Endodermal cell (in vitro differentiated cells): Measurements from ENCODE around the gene NINL. TPM values are rescaled to one million over a fixed set of nuclear protein-coding genes. Genes with fewer than 3 reads are reported as not detected.

Experiments used
- DNase-seq: peaks from one replicate; pipeline ENCODE4 v3.0.0-alpha.2; 2017
- H3K27ac ChIP-seq: 2 replicates; pipeline ENCODE4 v1.5.1; 2013; ENCODE audit warnings: mild to moderate bottlenecking, low read depth, low read length, moderate library complexity
- H3K27me3 ChIP-seq: 2 replicates; pipeline ENCODE4 v1.6.1; 2013; ENCODE audit warnings: mild to moderate bottlenecking, low read length, moderate library complexity; ENCODE audit not compliant: insufficient read depth, control insufficient read depth, poor library complexity, severe bottlenecking
- H3K36me3 ChIP-seq: 2 replicates; pipeline ENCODE4 v1.7.0; 2013; ENCODE audit warnings: mild to moderate bottlenecking, low read length, moderate library complexity; ENCODE audit not compliant: control insufficient read depth, insufficient read depth
- H3K4me1 ChIP-seq: one replicate; pipeline ENCODE4 v1.7.0; 2013; ENCODE audit warnings: low read length; ENCODE audit not compliant: control insufficient read depth, insufficient read depth
- H3K4me3 ChIP-seq: 2 replicates; pipeline ENCODE4 v1.5.1; 2013; ENCODE audit warnings: mild to moderate bottlenecking, low read length, moderate library complexity
- H3K9ac ChIP-seq: 2 replicates; pipeline ENCODE4 v1.6.1; 2013; ENCODE audit warnings: mild to moderate bottlenecking, low read length, moderate library complexity; ENCODE audit not compliant: poor library complexity, severe bottlenecking; ENCODE audit errors: extremely low read depth
- H3K9me3 ChIP-seq: 2 replicates; pipeline ENCODE4 v1.6.1; 2013; ENCODE audit warnings: mild to moderate bottlenecking, low read length, moderate library complexity; ENCODE audit not compliant: control insufficient read depth
- H3K27ac Mint-ChIP-seq: 2 replicates; pipeline ENCODE4 v1.8.0; 2020; ENCODE audit warnings: mixed read lengths
- H3K27me3 Mint-ChIP-seq: 2 replicates; pipeline ENCODE4 v1.8.0; 2021; ENCODE audit warnings: mild to moderate bottlenecking, mixed read lengths; ENCODE audit not compliant: insufficient read depth
- H3K36me3 Mint-ChIP-seq: 2 replicates; pipeline ENCODE4 v1.8.0; 2020; ENCODE audit warnings: low read depth, mixed read lengths
- H3K4me1 Mint-ChIP-seq: 2 replicates; pipeline ENCODE4 v1.8.0; 2020; ENCODE audit warnings: mixed read lengths
- H3K4me3 Mint-ChIP-seq: 2 replicates; pipeline ENCODE4 v1.8.0; 2020; ENCODE audit warnings: mild to moderate bottlenecking, moderate library complexity, mixed read lengths
- H3K9me3 Mint-ChIP-seq: 2 replicates; pipeline ENCODE4 v1.8.0; 2020; ENCODE audit warnings: mild to moderate bottlenecking, mixed read lengths
- WGBS, 2 experiments: methylation state at CpG; one replicate each; pipeline versions ENCODE4 v1.1.5 to v1.1.7; 2013; ENCODE audit warnings: missing lambda C conversion rate in 2 of 2, mixed read lengths in 1 of 2; ENCODE audit not compliant: insufficient coverage in 1 of 2, insufficient read length in 1 of 2; 5-methylcytosine and 5-hydroxymethylcytosine counted together
- total RNA-seq, 2 donors: library from RNA; stranded (reverse); fragmentation: NEBNext Ultra II Directional in 1 of 2; extraction: Animal tissue kit (Norgen Biotek cat#: 25700) in 1 of 2; gene quantifications; 2 replicates in 1 of 2; 3 replicates in 1 of 2; pipeline ENCODE4 v1.2.1, GENCODE V29; 2021
- TF ChIP-seq, protein P1 (sequence below): fragments of 200-600 bp; sonication (generic); conservative IDR thresholded peaks from 2 replicates; pipeline ENCODE4 v1.5.0; 2021; ENCODE audit warnings: antibody characterized with exemption, mild to moderate bottlenecking

Gene NINL
- total RNA-seq, 2 donors from 2014 or later: 78.5 to 101 TPM

DNA sequence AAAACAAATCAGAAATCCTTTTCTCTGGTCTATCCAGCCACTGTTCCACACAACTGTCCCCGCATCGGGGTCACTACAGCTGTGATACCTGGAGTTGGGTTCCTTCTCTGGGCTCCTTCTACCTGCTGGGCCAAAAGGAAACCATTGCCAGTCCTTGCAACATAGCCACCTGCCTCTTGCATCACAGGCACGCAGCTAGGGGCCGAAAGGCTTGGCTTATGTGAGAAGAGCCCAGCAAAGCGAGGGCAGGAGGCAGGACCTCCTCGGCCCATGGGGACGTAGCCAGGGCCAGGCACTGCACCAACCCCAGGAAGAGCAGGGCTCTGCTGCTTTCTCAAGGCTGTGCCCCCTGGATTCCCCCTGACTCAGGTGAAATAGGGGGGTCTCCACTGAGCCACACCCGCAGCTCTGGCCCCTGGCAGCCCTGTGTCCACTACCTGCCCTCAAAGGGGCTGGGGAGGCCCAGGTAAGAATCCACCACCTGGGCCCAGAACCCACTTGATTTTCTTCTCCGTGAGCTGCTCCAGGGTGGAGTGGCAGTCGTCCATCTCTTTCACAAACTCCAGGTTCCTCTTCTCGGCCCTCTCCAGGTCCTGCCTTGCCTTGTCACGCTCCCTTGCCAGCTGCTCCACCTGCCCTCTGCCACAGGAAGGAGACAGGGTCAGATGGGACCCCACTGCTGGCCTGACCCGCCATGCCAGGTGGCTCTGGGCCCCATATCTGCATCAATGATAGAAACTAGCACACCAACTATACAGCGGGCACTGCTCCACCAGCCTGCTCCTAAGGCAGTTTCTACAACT is 89.0 kb downstream of the NINL start:
- no peaks in the 10 kb centered on the region for H3K4me1 Mint-ChIP-seq
- peak overlapping the region; percentile 26 for H3K27ac Mint-ChIP-seq
- Histone ChIP-seq H3K27ac (no peak overlapping the region), H3K4me3 (no peak overlapping the region), H3K27me3 (no peaks in the 10 kb centered on the region), H3K36me3 (peaks cover 56% of the 10 kb centered on the region), H3K9me3 (no peaks in the 10 kb centered on the region), H3K4me1 (no peaks in the 10 kb centered on the region), H3K9ac (no peak overlapping the region)
- peaks cover 54% of the 10 kb centered on the region for H3K36me3 Mint-ChIP-seq
- H3K9me3 Mint-ChIP-seq: no peaks in the 10 kb centered on the region
- DNase-seq: no peak
- TF ChIP-seq, protein P1, sequence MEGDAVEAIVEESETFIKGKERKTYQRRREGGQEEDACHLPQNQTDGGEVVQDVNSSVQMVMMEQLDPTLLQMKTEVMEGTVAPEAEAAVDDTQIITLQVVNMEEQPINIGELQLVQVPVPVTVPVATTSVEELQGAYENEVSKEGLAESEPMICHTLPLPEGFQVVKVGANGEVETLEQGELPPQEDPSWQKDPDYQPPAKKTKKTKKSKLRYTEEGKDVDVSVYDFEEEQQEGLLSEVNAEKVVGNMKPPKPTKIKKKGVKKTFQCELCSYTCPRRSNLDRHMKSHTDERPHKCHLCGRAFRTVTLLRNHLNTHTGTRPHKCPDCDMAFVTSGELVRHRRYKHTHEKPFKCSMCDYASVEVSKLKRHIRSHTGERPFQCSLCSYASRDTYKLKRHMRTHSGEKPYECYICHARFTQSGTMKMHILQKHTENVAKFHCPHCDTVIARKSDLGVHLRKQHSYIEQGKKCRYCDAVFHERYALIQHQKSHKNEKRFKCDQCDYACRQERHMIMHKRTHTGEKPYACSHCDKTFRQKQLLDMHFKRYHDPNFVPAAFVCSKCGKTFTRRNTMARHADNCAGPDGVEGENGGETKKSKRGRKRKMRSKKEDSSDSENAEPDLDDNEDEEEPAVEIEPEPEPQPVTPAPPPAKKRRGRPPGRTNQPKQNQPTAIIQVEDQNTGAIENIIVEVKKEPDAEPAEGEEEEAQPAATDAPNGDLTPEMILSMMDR: no peak
- H3K27me3 Mint-ChIP-seq: no peaks in the 10 kb centered on the region
- no peak overlapping the region for H3K4me3 Mint-ChIP-seq
- WGBS, 2 experiments: 94 to 95% methylated on average over 10 to 14 of the region's 14 CpGs

DNA sequence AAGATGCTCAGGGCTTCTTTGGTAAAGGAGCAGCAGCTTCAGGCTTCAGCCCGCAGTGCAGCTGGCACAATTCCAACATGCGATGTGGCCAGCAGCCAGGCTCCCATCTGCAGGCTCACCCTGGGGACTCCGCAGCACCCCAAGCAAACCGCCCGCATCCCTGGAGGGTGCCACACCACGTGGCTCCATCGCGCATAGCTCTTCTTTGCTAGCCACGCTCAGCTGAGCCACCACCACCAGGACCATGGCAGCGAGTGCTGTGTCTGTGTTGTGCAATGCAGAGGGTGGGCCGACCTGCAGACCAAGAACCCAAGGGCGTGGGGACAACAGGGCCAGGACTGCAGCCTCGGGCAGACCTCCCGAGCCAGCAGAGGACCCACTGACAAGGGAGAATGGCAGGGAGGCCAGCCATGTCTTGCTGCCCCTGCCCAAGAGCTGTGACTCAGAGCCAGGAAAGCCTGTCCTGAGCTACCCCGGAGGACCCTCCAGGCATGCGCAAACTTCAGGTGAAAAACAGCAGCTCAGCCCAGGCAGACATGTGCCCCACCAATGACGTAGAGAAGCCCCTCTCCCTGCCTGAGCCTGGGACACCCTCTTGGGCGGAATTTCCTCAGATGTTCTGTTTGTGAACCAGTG is 90.0 kb downstream of the NINL start:
- Mint-ChIP-seq H3K4me3 (no peak overlapping the region), H3K9me3 (no peaks in the 10 kb centered on the region), H3K27ac (no peak overlapping the region), H3K4me1 (no peaks in the 10 kb centered on the region), H3K27me3 (no peaks in the 10 kb centered on the region), H3K36me3 (peaks cover 50% of the 10 kb centered on the region)
- H3K36me3 ChIP-seq: peaks cover 62% of the 10 kb centered on the region
- no peaks in the 10 kb centered on the region for H3K4me1 ChIP-seq
- H3K9me3 ChIP-seq: no peaks in the 10 kb centered on the region
- H3K27me3 ChIP-seq: no peaks in the 10 kb centered on the region
- TF ChIP-seq, protein P1: no peak
- H3K4me3 ChIP-seq: no peak overlapping the region
- 95 to 96% methylated on average over 8 to 18 of the region's 18 CpGs for WGBS, 2 experiments
- no peak overlapping the region for H3K9ac ChIP-seq
- DNase-seq: no peak
- no peak overlapping the region for H3K27ac ChIP-seq

DNA sequence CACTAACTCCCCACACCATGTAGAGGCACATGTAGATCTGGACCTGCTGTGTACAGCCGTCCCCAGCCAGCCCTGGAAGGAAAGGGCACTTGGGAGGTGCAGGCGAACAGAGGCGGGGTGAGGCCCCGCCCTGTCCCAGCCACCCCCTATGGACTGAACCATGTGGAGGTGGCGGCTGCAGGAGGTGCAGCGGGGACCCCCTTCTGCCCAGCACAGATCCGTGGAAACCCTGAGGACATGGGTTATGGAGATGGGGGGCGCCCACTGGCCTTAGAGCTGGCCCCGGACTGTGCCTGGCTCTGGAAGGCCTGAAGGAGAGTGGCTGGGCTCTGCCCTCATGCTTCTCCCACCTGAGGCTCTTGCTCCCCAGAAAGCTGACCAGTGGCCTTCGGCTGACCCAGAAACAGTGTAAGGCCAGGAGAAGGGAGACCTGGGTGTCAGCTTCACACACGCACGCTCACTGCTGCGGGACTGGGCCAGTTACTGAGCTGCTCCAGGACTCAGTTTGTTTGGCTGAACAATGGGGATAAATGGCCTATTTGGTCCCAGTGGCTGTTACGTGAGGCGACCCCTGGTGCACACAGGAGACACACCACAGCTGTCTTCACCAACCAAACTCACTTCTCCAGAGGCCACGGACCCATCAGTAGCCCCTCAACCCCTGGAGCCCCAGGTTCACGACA is 90.7 kb downstream of the NINL start:
- Mint-ChIP-seq H3K9me3 (no peaks in the 10 kb centered on the region), H3K4me3 (no peak overlapping the region), H3K4me1 (no peaks in the 10 kb centered on the region), H3K36me3 (peaks cover 48% of the 10 kb centered on the region), H3K27me3 (no peaks in the 10 kb centered on the region), H3K27ac (peak overlapping the region; percentile 80)
- H3K9me3 ChIP-seq: no peaks in the 10 kb centered on the region
- no peak overlapping the region for H3K27ac ChIP-seq
- H3K4me1 ChIP-seq: no peaks in the 10 kb centered on the region
- WGBS, 2 experiments: 89 to 94% methylated on average over 9 to 17 of the region's 17 CpGs
- no peak for DNase-seq
- no peak overlapping the region for H3K4me3 ChIP-seq
- TF ChIP-seq, protein P1: no peak
- peaks cover 66% of the 10 kb centered on the region for H3K36me3 ChIP-seq
- no peaks in the 10 kb centered on the region for H3K27me3 ChIP-seq
- no peak overlapping the region for H3K9ac ChIP-seq
